NCI-H146 treated with DMSO at 0.1 percent for 48 hours (cell line): ENCODE data around the gene CMIP.
A peak's percentile ranks its signal among the peaks of the same experiment; 100 is the strongest.

Experiments
- DNase-seq: peaks from one replicate; lab custom pipeline; 2025; ENCODE audit not compliant: unreplicated experiment; lab: John Stamatoyannopoulos, UW

CMIP gene

DNA sequence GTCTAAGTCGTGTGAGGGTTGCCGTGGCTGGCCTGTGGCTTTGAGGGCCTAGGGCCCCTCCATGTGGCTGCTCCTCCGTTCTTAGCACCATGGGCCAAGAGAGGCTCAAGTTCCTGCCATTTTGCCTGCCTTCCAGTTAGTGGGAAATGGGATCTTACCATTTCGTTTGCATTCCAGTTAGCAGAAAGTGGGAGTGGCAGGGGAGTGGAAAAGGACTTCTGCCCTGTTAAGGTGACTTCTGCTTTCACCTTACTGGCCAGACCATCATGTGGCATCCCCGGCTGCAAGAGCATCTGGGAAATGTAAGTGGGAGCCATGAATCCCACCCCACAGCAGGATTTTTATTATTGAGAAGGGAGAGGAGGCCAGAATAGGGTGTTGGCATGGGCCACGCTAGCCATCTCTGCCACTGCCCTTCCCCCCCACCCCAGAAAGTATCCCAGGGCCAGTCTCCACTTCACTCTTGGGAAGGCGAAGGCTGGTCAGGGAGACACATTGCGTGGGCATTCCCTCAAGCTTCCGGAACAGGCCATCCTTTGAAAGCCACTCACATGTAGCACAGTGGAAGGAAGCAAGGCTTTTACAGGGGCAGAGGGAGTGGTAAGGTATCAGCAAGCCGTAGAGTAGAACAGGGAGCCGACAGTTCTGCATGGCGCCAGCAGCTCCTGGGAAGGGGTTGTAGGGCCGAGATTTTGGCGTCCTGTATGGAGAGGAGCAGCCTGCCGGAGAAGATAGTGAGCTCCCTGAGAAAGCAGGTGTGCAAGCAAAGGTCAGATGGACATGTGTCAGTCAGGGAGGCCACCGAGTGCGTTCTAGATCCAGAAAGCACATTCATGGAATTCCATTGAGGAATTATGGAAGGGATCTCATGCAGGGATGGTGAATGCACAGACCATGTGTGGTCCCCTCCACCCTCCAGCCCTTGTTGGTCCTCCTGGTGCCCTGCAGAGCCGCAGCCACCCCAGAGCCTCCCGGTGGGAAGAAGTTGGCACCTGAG is 33.4 kb downstream of the CMIP start:
- DNase-seq, result no peak

GRCh38 chr16:81478876-81479511 is 34.4 kb downstream of the CMIP start:
- no peak for DNase-seq

GRCh38 chr16:81480606-81481206 is 36.1 kb downstream of the CMIP start:
- no peak for DNase-seq

DNA sequence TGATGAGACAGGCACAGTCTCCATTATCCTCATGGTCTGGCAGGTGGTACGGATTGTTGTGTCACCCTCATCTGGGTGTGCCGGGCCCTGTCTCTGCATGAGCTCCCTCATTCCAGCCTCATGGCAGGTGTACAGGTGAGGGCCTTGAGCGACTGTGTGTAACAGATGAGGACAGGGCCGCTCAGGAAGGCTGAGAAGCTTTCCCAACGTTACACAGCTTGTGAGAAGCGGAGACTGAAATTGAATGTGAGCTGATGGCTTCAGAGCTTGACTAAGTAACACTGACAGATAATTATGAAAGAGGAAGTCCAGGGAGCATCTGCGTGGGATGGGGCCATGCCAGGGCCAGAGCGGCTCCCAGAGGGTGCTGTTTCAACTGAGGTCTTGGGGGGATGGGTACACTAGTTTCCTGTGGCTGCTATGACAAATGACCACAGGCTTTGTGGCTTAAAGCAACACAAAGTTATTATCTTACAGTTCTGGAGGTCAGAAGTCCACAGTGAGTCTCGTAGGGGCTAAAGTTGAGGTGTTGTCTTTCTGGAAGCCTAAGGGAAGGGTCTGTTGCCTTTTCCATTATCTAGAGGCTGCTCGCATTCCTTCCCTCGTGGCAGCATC is 36.7 kb downstream of the CMIP start:
- DNase-seq, result peak; percentile 42

- no peak for DNase-seq
These were observed 37.9 kb downstream of the CMIP start for GRCh38 chr16:81482329-81483063.

DNA sequence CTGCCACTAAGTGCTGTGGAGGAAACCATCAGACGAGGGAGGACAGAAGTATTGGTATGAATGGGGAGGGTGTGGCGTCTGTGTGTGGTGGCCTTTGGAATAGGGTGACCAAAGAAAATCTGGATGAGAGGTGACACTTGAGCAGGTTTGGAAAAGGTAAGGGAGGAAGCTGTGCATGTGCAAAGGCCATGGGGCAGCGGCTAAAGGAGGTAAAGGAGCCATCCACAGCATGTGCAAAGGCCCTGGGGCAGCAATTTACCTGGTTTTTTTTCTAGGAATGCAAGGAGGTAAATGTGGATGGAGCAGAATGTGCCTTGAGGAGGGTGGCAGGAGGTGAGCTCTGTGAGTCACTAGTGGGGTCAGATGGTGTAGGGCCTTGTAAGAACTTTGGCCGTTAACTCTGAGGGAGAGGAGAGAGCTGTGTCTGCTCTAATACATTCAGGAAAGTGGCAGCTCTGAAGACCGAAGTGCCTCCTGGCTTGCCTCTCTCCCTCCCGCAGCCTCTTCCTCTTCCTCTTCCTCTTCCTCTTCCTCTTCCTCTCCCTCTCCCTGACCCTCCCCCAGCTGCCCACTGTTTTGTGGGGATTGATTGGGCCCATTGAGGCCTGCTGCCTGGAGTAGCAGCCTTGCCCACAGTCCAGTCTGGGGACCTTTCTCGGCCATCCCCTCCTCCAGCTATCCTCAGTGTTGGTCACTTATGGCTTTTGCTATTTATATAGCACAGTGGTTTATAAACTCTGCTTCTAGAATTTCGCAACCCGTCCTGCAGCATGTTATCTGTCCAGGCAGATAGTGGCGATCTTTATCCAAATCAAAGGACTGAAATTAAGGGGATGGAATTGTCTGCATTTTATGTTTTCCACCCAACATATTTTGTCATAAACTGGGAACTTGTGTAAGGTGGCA is 38.7 kb downstream of the CMIP start:
- no peak for DNase-seq

GRCh38 chr16:81483970-81484595 is 39.5 kb downstream of the CMIP start:
- no peak for DNase-seq

GRCh38 chr16:81484908-81485624 is 40.5 kb downstream of the CMIP start:
- DNase-seq, result no peak

DNA sequence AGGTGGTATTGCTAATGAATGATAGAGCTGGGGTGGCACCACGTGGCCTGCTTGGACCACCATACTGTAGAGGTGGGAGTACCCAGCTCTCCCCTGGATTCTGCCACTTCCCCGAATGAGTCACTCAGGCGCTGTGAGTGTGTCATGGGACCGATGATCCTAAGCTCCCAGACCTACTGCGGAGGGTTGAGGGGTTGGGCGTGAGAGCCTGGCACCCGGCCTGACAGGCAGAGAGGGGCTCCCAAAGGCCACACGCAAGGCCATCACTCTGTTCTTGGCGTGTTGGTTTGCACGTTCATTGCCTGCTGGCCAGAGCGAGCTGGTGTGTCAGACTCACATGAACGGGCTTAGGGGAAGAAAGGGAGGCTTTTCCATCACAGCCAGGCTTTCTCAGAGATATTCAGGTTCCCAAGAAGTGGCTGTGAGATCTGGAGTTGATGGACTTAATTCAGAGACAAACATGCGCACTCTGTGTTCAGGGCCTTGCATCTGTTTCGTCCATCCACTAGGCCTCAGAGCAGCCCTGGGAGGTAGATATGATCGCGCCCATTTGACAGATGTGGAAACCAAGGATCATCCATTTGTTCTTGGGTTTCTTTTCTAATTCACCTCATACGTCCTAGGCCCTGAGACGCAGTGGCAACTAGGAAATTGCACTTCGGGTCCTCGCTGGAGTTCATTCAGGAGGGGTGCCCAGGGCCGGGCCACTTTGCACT is 41.4 kb downstream of the CMIP start:
- DNase-seq, result no peak

DNA sequence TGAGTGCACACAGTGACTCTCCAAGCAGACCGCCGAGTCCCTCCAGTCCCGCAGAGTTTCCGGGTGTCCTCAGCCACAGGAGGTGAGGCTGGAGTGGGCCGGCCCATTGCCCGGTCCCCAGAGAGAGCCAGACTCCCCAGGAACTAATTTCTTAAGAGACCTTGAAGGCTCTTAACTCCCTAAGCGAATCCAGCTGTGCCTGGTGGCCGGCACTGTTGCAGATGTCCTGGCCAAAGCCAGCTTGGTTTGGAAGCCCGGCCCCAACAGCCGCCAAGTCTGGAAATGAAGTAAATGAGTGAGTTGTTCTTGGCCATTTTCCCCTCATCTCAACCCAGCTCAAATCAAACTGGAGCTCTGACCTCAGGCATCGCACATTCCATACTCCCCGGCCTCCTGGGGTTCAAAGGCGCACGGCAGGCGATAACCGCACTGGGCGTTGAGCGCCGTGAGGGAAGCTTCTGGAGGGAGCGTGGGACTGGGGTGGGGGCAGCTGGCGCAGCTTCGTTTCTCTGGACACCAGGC is 42.0 kb downstream of the CMIP start:
- DNase-seq, result no peak

DNA sequence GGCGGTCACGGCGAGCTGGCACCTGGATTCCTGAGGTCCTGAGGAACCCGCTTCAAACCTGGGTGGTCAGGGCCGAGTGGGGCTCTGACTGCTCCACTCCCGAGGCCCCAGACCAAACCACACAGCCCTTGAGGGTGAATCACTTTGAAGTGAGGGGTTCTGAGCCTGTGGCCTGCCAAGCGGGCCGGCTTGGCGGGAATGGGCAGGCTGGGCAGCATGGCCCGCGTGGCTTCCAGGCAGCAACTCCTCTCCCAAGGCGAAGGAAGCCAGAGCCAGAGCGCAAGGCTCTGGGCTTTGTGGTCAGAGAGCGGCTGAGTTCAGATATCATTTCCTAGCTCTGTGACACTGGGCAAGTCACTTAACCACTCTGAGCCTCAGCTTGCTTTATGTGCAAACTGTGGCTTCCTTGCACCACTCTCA is 42.7 kb downstream of the CMIP start:
- DNase-seq, result no peak

DNA sequence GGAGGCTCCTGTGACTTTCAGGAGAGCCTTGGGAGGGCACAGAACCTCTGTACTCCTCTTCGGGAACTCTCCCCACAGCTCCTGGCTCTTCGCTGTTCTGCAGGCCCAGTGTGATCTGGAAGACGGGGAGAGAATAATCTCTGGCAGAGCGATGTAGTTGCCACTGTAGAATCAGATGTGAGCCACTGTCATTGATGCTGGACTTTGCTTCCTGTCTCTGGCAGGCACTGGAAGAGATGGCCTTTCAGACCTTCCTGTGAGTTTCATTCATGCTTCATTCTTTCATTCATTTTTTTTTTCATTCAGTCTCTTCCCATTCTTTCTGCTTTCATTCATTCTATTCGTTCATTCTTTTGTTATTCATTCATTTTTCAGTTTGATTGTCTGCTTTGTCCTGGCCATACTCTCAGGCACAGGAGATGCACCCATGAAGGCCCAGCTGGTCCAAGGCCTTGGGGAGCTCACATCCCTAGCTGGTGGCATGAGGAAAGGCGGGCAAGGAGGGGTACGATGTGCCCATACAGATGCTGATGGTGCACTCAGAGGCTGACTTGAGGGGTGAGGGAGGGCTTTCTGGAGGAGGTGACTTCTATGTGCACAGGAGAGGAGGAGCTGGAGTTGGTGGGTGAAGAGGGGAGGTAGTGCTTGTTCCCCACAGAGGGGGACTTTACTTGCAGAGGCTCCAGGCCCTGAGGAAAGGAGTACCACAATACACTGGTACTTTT is 44.2 kb downstream of the CMIP start:
- DNase-seq, result no peak

DNA sequence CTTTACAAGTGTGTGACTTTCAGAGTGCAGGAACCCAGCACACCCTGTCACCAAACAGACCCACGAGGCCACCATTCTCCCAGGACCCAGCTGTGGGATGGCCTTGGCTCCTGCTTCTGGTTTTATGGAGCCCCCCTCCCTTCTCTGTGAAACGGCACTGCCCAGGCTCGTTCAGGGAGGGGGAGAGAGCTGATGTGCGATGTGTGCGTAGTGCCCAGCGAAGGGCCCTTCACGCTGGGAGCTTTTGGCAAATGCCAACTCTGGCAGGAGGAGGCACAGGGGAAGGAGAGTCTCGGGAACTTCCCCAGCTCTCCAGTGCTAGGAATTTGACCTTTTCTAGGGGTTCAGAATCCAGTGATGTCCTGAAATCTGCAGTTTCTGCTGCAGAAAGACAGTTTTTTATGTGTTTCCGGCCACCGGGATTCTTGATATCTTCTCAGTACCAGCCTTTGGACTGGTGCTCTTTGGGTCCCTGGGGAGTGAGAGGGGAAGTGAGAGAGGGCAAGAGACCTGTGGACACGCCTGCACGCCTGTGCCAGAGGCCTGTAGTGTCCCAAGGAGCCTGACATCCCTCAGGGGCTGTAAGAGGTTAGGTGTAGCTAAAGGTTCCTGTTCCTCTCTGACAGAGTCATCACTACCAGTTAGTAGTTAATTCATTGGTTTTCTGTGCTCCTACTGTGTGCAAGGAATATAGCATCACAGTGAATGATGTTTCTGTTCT is 45.1 kb downstream of the CMIP start:
- DNase-seq, result no peak

GRCh38 chr16:81491541-81492188 is 47.1 kb downstream of the CMIP start:
- DNase-seq, result no peak

DNA sequence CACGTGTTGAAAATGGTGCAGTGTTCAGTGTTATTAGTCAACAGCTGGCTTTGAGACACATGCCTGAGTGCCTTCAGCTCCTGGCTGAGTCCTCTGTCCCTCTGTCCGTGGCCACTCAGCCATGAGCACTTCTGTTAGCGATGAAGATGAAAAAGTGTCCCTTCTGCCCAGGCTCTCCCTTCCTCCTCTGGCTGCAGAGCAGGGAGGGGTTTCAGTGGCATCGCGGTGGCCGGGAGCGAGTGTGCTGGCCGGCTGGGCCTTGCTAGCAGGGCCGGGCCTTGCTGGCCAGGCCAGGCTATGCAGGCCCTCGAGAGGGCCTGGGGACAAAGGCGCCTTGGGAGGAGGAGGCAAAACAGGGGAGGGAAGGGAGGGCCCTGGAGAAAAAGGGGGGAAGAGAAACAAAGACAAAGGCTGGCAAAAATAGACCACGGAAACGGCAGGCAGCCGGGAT is 47.7 kb downstream of the CMIP start:
- no peak for DNase-seq
